ENCODE results near the gene TGFBRAP1.

Gene TGFBRAP1

DNA sequence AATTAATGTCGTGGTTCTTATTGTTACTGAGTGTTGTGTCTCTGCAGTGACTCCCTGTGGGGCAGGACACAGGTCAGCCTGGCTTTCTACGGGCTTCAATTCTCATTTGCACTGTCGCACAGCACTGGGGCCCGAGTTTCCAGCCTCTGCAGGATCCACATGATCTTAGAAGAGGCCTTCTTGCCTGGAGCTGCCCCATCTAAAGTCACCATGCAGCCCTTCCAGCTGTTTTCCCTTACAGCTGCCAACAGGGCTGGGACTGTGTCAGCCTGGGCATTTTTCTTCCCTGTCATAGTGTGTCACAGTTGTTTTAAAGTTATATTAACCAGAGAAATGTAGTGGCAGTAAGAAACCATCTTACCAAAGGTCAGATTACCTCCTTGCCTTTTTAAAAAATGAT, 42.3 kb upstream of the TGFBRAP1 start:
- H3K27me3 ChIP-seq (replicated peaks; ENCODE audit: insufficient read depth, low read length) = no peaks in the 10 kb centered on the region
- no peak for DNase-seq
- H2AFZ ChIP-seq (ENCODE audit: low read length) = no peak overlapping the region
- no peak overlapping the region for H3K4me3 ChIP-seq (ENCODE audit: low read length)
- no peak overlapping the region for H3K9ac ChIP-seq (ENCODE audit: low read length)
- TF ChIP-seq EZH2 (optimal IDR thresholded peaks at IDR 0.05; ENCODE audit: low read depth, low read length) = no peak
- TF ChIP-seq, protein P1, sequence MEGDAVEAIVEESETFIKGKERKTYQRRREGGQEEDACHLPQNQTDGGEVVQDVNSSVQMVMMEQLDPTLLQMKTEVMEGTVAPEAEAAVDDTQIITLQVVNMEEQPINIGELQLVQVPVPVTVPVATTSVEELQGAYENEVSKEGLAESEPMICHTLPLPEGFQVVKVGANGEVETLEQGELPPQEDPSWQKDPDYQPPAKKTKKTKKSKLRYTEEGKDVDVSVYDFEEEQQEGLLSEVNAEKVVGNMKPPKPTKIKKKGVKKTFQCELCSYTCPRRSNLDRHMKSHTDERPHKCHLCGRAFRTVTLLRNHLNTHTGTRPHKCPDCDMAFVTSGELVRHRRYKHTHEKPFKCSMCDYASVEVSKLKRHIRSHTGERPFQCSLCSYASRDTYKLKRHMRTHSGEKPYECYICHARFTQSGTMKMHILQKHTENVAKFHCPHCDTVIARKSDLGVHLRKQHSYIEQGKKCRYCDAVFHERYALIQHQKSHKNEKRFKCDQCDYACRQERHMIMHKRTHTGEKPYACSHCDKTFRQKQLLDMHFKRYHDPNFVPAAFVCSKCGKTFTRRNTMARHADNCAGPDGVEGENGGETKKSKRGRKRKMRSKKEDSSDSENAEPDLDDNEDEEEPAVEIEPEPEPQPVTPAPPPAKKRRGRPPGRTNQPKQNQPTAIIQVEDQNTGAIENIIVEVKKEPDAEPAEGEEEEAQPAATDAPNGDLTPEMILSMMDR (IDR thresholded peaks at IDR 0.05; ENCODE audit: low read length) = no peak
- TF ChIP-seq EZH2phosphoT487 (IDR thresholded peaks at IDR 0.05; ENCODE audit: low read length) = no peak
- H3K27ac ChIP-seq (ENCODE audit: low read length) = no peak overlapping the region
- peaks cover 16% of the 10 kb centered on the region for H3K4me1 ChIP-seq (ENCODE audit: low read length)
- H3K79me2 ChIP-seq (ENCODE audit: low read length) = peaks cover 6% of the 10 kb centered on the region; the same call in 1 of the 2 replicates
- H3K4me2 ChIP-seq (ENCODE audit: low read depth, low read length) = no peak overlapping the region
- no peaks in the 10 kb centered on the region for H4K20me1 ChIP-seq (ENCODE audit: insufficient read depth, low read length)
- H3F3A ChIP-seq (ENCODE audit: insufficient read depth, low read length) = peaks cover 6% of the 10 kb centered on the region
- H3K9me3 ChIP-seq (replicated peaks; ENCODE audit: insufficient read depth, low read length) = no peaks in the 10 kb centered on the region
- H3K9me2 ChIP-seq (replicated peaks; ENCODE audit: insufficient read depth, low read length) = no peaks in the 10 kb centered on the region
- H3K36me3 ChIP-seq (replicated peaks; ENCODE audit: insufficient read depth, low read length) = no peaks in the 10 kb centered on the region

DNA sequence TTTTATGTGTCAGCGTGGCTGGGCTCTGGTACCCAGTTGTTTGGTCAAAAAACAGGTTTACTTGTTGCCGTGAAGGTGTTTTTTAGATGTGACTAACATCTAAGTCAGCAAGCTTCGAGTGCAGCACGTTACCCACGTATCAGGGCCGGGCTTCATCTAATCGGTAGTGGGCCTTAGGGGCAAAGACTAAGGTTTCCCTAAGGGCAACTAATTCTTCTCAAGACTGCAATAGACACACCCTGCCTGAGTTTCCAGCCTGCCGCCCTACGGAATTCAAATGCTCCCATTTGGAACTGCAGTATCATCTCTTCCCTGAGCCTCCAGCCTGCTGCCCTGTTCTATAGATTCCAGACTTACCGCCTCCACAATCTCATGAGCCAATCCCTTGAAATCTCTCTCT, 41.6 kb upstream of the TGFBRAP1 start:
- H3K79me2 ChIP-seq (ENCODE audit: low read length) = peaks cover 6% of the 10 kb centered on the region; the same call in 1 of the 2 replicates
- no peaks in the 10 kb centered on the region for H4K20me1 ChIP-seq (ENCODE audit: insufficient read depth, low read length)
- no peak overlapping the region for H3K4me3 ChIP-seq (ENCODE audit: low read length)
- no peak overlapping the region for H3K27ac ChIP-seq (ENCODE audit: low read length)
- H3K4me1 ChIP-seq (ENCODE audit: low read length) = peaks cover 16% of the 10 kb centered on the region
- no peak for TF ChIP-seq EZH2phosphoT487 (IDR thresholded peaks at IDR 0.05; ENCODE audit: low read length)
- no peaks in the 10 kb centered on the region for H3K9me3 ChIP-seq (replicated peaks; ENCODE audit: insufficient read depth, low read length)
- no peaks in the 10 kb centered on the region for H3K27me3 ChIP-seq (replicated peaks; ENCODE audit: insufficient read depth, low read length)
- H2AFZ ChIP-seq (ENCODE audit: low read length) = no peak overlapping the region
- no peak overlapping the region for H3K9ac ChIP-seq (ENCODE audit: low read length)
- no peaks in the 10 kb centered on the region for H3K9me2 ChIP-seq (replicated peaks; ENCODE audit: insufficient read depth, low read length)
- no peaks in the 10 kb centered on the region for H3K36me3 ChIP-seq (replicated peaks; ENCODE audit: insufficient read depth, low read length)
- no peak for DNase-seq
- H3K4me2 ChIP-seq (ENCODE audit: low read depth, low read length) = no peak overlapping the region
- peaks cover 6% of the 10 kb centered on the region for H3F3A ChIP-seq (ENCODE audit: insufficient read depth, low read length)

DNA sequence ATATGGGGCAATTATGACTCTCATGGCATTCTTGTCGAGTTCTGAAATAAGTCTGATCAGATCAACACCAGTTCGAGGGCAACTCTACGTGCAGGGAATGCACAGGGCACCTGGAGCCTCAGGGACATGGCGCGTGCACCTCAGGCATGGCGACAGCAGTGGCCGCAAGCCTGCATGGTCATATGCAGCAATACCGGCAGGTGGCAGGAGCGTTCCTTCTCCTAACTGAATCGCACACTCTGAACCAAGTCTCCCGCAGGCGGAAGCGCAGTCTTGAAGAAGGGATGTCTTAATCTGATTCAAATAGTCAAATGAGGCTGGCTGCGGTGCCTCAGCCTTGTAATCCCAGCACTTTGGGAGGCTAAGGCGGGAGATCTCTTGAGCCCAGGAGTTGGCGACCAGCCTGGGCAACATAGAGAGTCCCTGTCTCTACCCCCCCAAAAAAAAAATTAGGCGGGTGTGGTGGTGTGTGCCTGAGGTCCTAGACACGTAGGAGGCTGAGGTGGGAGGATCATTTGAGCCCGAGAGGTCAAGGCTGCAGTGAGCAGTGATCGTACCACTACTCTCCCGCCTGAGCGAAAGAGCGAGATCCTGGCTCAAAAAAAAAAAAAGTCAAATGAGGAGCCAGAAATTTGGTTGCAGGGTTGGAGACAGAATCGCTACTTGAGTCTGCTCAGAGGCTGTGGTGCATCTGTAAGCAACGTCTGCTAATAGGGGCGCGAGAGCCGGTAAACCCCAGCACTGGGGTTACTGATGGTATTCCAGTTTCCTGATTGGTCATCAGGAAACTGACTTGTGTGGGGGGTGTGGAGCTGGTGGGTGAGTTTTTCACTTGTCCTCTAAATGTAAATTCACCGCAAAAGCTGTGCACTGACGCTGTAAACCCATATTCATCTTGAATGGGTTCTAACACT, 40.5 kb upstream of the TGFBRAP1 start:
- Histone ChIP-seq H3K27me3 (replicated peaks; ENCODE audit: insufficient read depth, low read length) (no peaks in the 10 kb centered on the region), H3K4me2 (ENCODE audit: low read depth, low read length) (peak overlapping the region; percentile 40; the same call in 1 of the 2 replicates), H3K9ac (ENCODE audit: low read length) (no peak overlapping the region), H3K27ac (ENCODE audit: low read length) (no peak overlapping the region), H4K20me1 (ENCODE audit: insufficient read depth, low read length) (no peaks in the 10 kb centered on the region), H3K4me3 (ENCODE audit: low read length) (no peak overlapping the region), H3K4me1 (ENCODE audit: low read length) (peaks cover 16% of the 10 kb centered on the region), H3K9me3 (replicated peaks; ENCODE audit: insufficient read depth, low read length) (no peaks in the 10 kb centered on the region), H3F3A (ENCODE audit: insufficient read depth, low read length) (peaks cover 6% of the 10 kb centered on the region), H3K79me2 (ENCODE audit: low read length) (peaks cover 6% of the 10 kb centered on the region; the same call in 1 of the 2 replicates), H2AFZ (ENCODE audit: low read length) (peak overlapping the region; percentile 57; the same call in 1 of the 2 replicates), H3K9me2 (replicated peaks; ENCODE audit: insufficient read depth, low read length) (no peaks in the 10 kb centered on the region), H3K36me3 (replicated peaks; ENCODE audit: insufficient read depth, low read length) (no peaks in the 10 kb centered on the region)
- peak; percentile 93 for DNase-seq
- no peak for TF ChIP-seq EZH2 (optimal IDR thresholded peaks at IDR 0.05; ENCODE audit: low read depth, low read length)
- TF ChIP-seq, protein P1 (IDR thresholded peaks at IDR 0.05; ENCODE audit: low read length) = peak; percentile 93
